Hematopoietic multipotent progenitor cell (in vitro differentiated cells): ENCODE results near the gene ERGIC3. TPM values are rescaled to one million over a fixed set of nuclear protein-coding genes. Genes with fewer than 3 reads are reported as not detected.

Source experiments
- DNase-seq, 3 donors: peaks; one replicate each; pipeline ENCODE4 v3.0.0-alpha.2; 2011 to 2015; ENCODE audit warnings: low read depth in 2 of 3, low spot score in 2 of 3
- total RNA-seq: library from RNA; depleted of rRNA; stranded (reverse); fragments of >200 nt; gene quantifications from one replicate; pipeline ENCODE4 v1.2.3, GENCODE V29; 2012

ERGIC3 gene
- total RNA-seq, 1 donor, result 650 TPM

GRCh38 chr20:35560105-35560511 lies 18.2 kb downstream of the ERGIC3 start:
- DNase-seq, result no peak

- DNase-seq, result no peak
Measured at GRCh38 chr20:35560541-35560940, 18.7 kb downstream of the ERGIC3 start.

- peak in 2 of 3 donors; percentile 41 to 65 for DNase-seq
Measured at GRCh38 chr20:35561268-35561667, 19.4 kb downstream of the ERGIC3 start.

- no peak for DNase-seq
Measured at GRCh38 chr20:35561671-35562070, 19.8 kb downstream of the ERGIC3 start.

GRCh38 chr20:35562541-35563110 lies 20.7 kb downstream of the ERGIC3 start:
- DNase-seq, result no peak

- DNase-seq, result no peak
Measured at GRCh38 chr20:35563834-35564233, 22.0 kb downstream of the ERGIC3 start.

GRCh38 chr20:35564905-35565304 lies 23.0 kb downstream of the ERGIC3 start:
- DNase-seq, result no peak

- peak in 2 of 3 donors; percentile 19 to 32 for DNase-seq
Measured at GRCh38 chr20:35568645-35569044, 26.8 kb downstream of the ERGIC3 start.

- no peak for DNase-seq
Measured at GRCh38 chr20:35571555-35571954, 29.7 kb downstream of the ERGIC3 start.

- DNase-seq, result no peak
Measured at GRCh38 chr20:35572838-35573237, 31.0 kb downstream of the ERGIC3 start.

- DNase-seq, result no peak
Measured at GRCh38 chr20:35575958-35576357, 34.1 kb downstream of the ERGIC3 start.

- DNase-seq, result no peak
Measured at GRCh38 chr20:35576816-35577215, 34.9 kb downstream of the ERGIC3 start.

- no peak for DNase-seq
Measured at GRCh38 chr20:35578469-35578868, 36.6 kb downstream of the ERGIC3 start.

GRCh38 chr20:35579196-35579595 lies 37.3 kb downstream of the ERGIC3 start:
- no peak for DNase-seq

- DNase-seq, result no peak
Measured at GRCh38 chr20:35582131-35582530, 40.3 kb downstream of the ERGIC3 start.

- no peak for DNase-seq
Measured at GRCh38 chr20:35582741-35583404, 41.0 kb downstream of the ERGIC3 start.

- no peak for DNase-seq
Measured at GRCh38 chr20:35583636-35584560, 42.0 kb downstream of the ERGIC3 start.

GRCh38 chr20:35586751-35587425 lies 45.0 kb downstream of the ERGIC3 start:
- DNase-seq, result no peak

- no peak for DNase-seq
Measured at GRCh38 chr20:35587436-35587835, 45.6 kb downstream of the ERGIC3 start.

- DNase-seq, result no peak
Measured at GRCh38 chr20:35588397-35588796, 46.5 kb downstream of the ERGIC3 start.
